Panc1 (cell line): ENCODE data around the gene RHOH.

ENCODE experiments used
- CTCF ChIP-seq: fragments of 450-650 bp; IDR thresholded peaks from 2 replicates; pipeline ENCODE4 v1.5.1; 2017; ENCODE audit warnings: mild to moderate bottlenecking
- POLR2AphosphoS5 ChIP-seq: IDR thresholded peaks from 2 replicates; pipeline ENCODE4 v1.6.1; 2012; ENCODE audit warnings: mild to moderate bottlenecking, low read depth, low read length, moderate library complexity
- REST ChIP-seq, 2 experiments: IDR thresholded peaks; 2 replicates each; pipeline ENCODE4 v1.6.1; 2011 to 2012; ENCODE audit warnings: low read depth in 2 of 2, control low read depth in 1 of 2, low read length in 1 of 2, mild to moderate bottlenecking in 1 of 2, moderate library complexity in 1 of 2; ENCODE audit not compliant: insufficient read depth in 1 of 2

GRCh38 chr4:40201898-40202297 is 5.1 kb downstream of the RHOH start:
- TF ChIP-seq CTCF = no peak
- no peak for TF ChIP-seq REST (IDR thresholded peaks at IDR 0.05; ENCODE audit: insufficient read depth in 1 of 2, low read depth in 2 of 2, low read length in 1 of 2)
- no peak for TF ChIP-seq POLR2AphosphoS5
